Stimulated activated CD8-positive, alpha-beta memory T cell treated with anti-CD3 and anti-CD28 coated beads, Interleukin-12 subunit alpha, Interleukin-12 subunit beta, amount 100 ng/mL, for 1 hour (primary cell): ENCODE results near the gene FARS2.
"Not testable (repeated sequence)": the region's sequence is repeated elsewhere in the genome, so short reads cannot be mapped to it uniquely, and the experiment has no call there.

ENCODE experiments used
- DNase-seq: peaks from one replicate; pipeline ENCODE4 v3.0.0-alpha.2; 2020; ENCODE audit warnings: low read depth

The FARS2 gene

GRCh38 chr6:5670811-5671561, 409.7 kb downstream of the FARS2 start:
- DNase-seq: no peak

GRCh38 chr6:5671601-5672559, 410.6 kb downstream of the FARS2 start:
- DNase-seq: no peak

- DNase-seq: no peak
These were observed 411.3 kb downstream of the FARS2 start for GRCh38 chr6:5672581-5673011.

GRCh38 chr6:5673019-5673790, 411.9 kb downstream of the FARS2 start:
- no peak for DNase-seq

- DNase-seq: no peak
These were observed 412.8 kb downstream of the FARS2 start for GRCh38 chr6:5674141-5674540.

- DNase-seq: no peak
These were observed 413.4 kb downstream of the FARS2 start for GRCh38 chr6:5674721-5675120.

GRCh38 chr6:5676701-5677100, 415.4 kb downstream of the FARS2 start:
- DNase-seq: no peak

GRCh38 chr6:5677219-5678000, 416.1 kb downstream of the FARS2 start:
- DNase-seq: no peak

GRCh38 chr6:5679270-5679669, 418.0 kb downstream of the FARS2 start:
- DNase-seq: no peak

GRCh38 chr6:5679691-5680090, 418.4 kb downstream of the FARS2 start:
- DNase-seq: no peak

- no peak for DNase-seq
These were observed 418.8 kb downstream of the FARS2 start for GRCh38 chr6:5680095-5680494.

- no peak for DNase-seq
These were observed 420.2 kb downstream of the FARS2 start for GRCh38 chr6:5681480-5681879.

- DNase-seq: no peak
These were observed 421.2 kb downstream of the FARS2 start for GRCh38 chr6:5682530-5682929.

GRCh38 chr6:5683747-5684146, 422.4 kb downstream of the FARS2 start:
- DNase-seq: not testable (repeated sequence)

GRCh38 chr6:5684320-5685053, 423.2 kb downstream of the FARS2 start:
- DNase-seq: no peak

GRCh38 chr6:5693225-5694145, 432.2 kb downstream of the FARS2 start:
- DNase-seq: no peak

- no peak for DNase-seq
These were observed 434.2 kb downstream of the FARS2 start for GRCh38 chr6:5695260-5696245.

- DNase-seq: no peak
These were observed 436.2 kb downstream of the FARS2 start for GRCh38 chr6:5697508-5697907.
